ENCODE data around the gene GHR. TPM values are rescaled to one million over a fixed set of nuclear protein-coding genes. Genes with fewer than 3 reads are reported as not detected.

GHR gene
- total RNA-seq, 4 donors from 2014 or later, result 10.9 to 14.9 (median 14.2) TPM

GRCh38 chr5:42579320-42579719 is 156.1 kb downstream of the GHR start:
- TF ChIP-seq POLR2A (IDR thresholded peaks at IDR 0.05) (no peak), CTCF (IDR thresholded peaks at IDR 0.05) (no peak)
- H3K36me3 ChIP-seq, result no peaks in the 10 kb centered on the region
- H3K4me3 ChIP-seq (replicated peaks in 1 of 3), result no peak overlapping the region
- no peaks in the 10 kb centered on the region for H3K27me3 ChIP-seq
- intact Hi-C loops (cut with DNase I), result no loop called here
- H3K4me1 ChIP-seq, result no peaks in the 10 kb centered on the region
- no peak overlapping the region for H3K27ac ChIP-seq
- H3K9me3 ChIP-seq, result no peaks in the 10 kb centered on the region
- 44 to 59% methylated on average over 1 of the region's 1 CpG for WGBS, 2 donors
- no peak for DNase-seq

GRCh38 chr5:42581845-42582244 is 158.6 kb downstream of the GHR start:
- Histone ChIP-seq H3K27me3 (no peaks in the 10 kb centered on the region), H3K27ac (no peak overlapping the region), H3K4me3 (replicated peaks in 1 of 3) (no peak overlapping the region), H3K4me1 (peaks cover 14 to 19% of the 10 kb centered on the region in 2 donors), H3K9me3 (no peaks in the 10 kb centered on the region), H3K36me3 (no peaks in the 10 kb centered on the region)
- intact Hi-C loops (cut with DNase I), result loop anchor here (5.0 kb wide), 1 partner anchor 160 kb away; the partner anchor contains the start of gene GHR
- DNase-seq, result no peak
- TF ChIP-seq CTCF (IDR thresholded peaks at IDR 0.05) (no peak), POLR2A (IDR thresholded peaks at IDR 0.05) (no peak)
- WGBS, 2 donors, result 88% methylated on average over 4 of the region's 7 CpGs; no CpG with 5 or more reads in 1 of the 2 donors

GRCh38 chr5:42582723-42583122 is 159.5 kb downstream of the GHR start:
- no peaks in the 10 kb centered on the region for H3K27me3 ChIP-seq
- H3K27ac ChIP-seq, result no peak overlapping the region
- no peaks in the 10 kb centered on the region for H3K36me3 ChIP-seq
- 96% methylated on average over 13 of the region's 13 CpGs for whole genome bisulfite sequencing, 2 donors
- intact Hi-C loops (cut with DNase I), result loop anchor here (5.0 kb wide), 1 partner anchor 160 kb away; the partner anchor contains the start of gene GHR
- H3K4me1 ChIP-seq, result peaks cover 18 to 27% of the 10 kb centered on the region in 2 donors
- H3K4me3 ChIP-seq (replicated peaks in 1 of 3), result no peak overlapping the region
- no peak for DNase-seq
- TF ChIP-seq POLR2A (IDR thresholded peaks at IDR 0.05) (no peak), CTCF (IDR thresholded peaks at IDR 0.05) (no peak)
- H3K9me3 ChIP-seq, result no peaks in the 10 kb centered on the region

- H3K27me3 ChIP-seq, result no peaks in the 10 kb centered on the region
- H3K4me1 ChIP-seq, result peaks cover 18 to 27% of the 10 kb centered on the region in 2 donors
- H3K9me3 ChIP-seq, result no peaks in the 10 kb centered on the region
- DNase-seq, result peak; percentile 50 to 64
- 17 to 20% methylated on average over 4 of the region's 4 CpGs for WGBS, 2 donors
- no peak overlapping the region for H3K27ac ChIP-seq
- H3K36me3 ChIP-seq, result no peaks in the 10 kb centered on the region
- peak; percentile 32 to 79 (median 68) for TF ChIP-seq CTCF (IDR thresholded peaks at IDR 0.05)
- TF ChIP-seq POLR2A (IDR thresholded peaks at IDR 0.05), result no peak
- intact Hi-C loops (cut with DNase I), result loop anchor here (5.0 kb wide), 1 partner anchor 161 kb away; the partner anchor contains the start of gene GHR
- H3K4me3 ChIP-seq (replicated peaks in 1 of 3), result no peak overlapping the region
Measured at GRCh38 chr5:42583322-42583721, 160.1 kb downstream of the GHR start.

GRCh38 chr5:42586625-42587024 is 163.4 kb downstream of the GHR start:
- peak overlapping the region; percentile 29 to 75 (median 30) for H3K27ac ChIP-seq
- no peaks in the 10 kb centered on the region for H3K36me3 ChIP-seq
- DNase-seq, result peak; percentile 77 to 80
- H3K4me1 ChIP-seq, result peaks cover 32 to 40% of the 10 kb centered on the region in 2 donors
- no peaks in the 10 kb centered on the region for H3K9me3 ChIP-seq
- H3K4me3 ChIP-seq (replicated peaks in 1 of 3), result no peak overlapping the region
- no peaks in the 10 kb centered on the region for H3K27me3 ChIP-seq
- 5 to 10% methylated on average over 4 of the region's 4 CpGs for WGBS, 2 donors
- TF ChIP-seq POLR2A (IDR thresholded peaks at IDR 0.05) (no peak), CTCF (IDR thresholded peaks at IDR 0.05) (no peak)
- intact Hi-C loops (cut with DNase I), result no loop called here
